GM18873 (cell line): Measurements from ENCODE around the gene MRNIP.
"Not testable (repeated sequence)": the region's sequence is repeated elsewhere in the genome, so short reads cannot be mapped to it uniquely, and the experiment has no call there.

Source experiments
- ATAC-seq: cut with Tn5 transposase; IDR thresholded peaks from one replicate; pipeline ENCODE4 v1.9.1; 2021; ENCODE audit warnings: mild to moderate bottlenecking, moderate library complexity, moderate number of reproducible peaks; ENCODE audit not compliant: unreplicated experiment, low FRiP score

MRNIP gene

DNA sequence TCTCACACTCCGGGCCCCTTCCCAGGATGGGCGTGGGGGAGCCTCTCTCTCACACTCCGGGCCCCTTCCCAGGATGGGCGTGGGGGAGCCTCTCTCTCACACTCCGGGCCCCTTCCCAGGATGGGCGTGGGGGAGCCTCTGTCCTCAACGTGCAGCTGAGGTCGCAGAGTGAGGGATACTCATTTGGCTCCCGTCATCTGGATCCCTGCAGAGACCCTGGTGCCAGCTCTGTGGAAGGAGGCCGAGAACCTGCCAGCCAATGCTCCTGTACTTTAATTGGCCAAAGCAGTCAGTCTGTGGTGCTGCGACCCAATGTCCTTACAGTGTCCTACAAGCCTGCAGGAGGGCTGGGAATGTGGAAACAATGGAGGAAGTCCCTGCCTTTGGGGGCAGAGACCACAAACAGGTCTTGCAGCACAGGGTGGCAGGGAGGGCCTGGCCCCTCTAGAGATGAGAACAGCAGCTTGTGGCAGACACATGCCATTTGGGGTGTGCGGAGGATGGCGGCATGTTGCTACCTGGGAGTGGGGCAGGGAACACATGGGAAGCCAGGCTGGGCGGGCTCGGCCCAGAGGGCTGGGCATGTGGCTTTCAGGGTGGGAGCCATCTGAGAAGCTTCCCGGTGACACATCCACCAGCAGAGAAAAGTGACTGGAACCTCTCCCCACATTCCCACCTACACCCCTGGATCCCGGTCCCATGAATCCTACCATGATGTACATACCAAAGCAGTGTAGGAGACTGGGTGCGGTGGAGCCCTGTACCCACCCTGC is 13.6 kb upstream of the MRNIP start:
- no peak for ATAC-seq

DNA sequence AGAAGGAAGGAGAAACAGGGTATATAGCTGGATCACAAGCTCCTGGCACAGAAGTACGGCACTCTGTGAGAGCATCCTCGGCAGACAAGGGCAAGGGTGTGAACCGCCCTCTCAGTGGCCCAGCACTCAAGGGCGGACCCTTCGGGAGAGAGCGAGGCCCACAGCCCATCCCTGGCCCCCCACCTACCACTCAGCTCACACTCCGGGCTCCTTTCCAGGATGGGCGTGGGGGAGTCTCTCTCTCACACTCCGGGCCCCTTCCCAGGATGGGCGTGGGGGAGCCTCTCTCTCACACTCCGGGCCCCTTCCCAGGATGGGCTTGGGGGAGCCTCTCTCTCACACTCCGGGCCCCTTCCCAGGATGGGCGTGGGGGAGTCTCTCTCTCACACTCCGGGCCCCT is 12.9 kb upstream of the MRNIP start:
- ATAC-seq, result not testable (repeated sequence)

DNA sequence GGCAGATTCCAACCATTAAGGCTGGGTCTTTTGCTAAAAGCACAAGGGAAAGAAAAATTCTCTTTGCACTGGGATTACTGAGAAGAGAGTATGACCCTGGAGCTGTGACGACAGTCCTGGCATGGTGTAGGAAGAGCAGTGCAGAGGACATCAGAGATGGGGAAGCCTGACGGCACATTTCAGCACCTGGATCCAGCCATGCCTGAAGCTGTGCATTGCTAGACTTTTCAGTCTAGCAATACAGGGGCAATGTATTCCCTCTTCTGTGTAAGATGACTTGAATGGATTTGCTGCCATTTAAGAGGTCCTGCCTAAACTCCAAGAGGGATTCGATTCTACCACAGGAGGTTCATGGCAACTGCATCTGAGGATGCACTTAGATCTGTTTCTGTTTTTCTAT is 12.3 kb upstream of the MRNIP start:
- no peak for ATAC-seq

DNA sequence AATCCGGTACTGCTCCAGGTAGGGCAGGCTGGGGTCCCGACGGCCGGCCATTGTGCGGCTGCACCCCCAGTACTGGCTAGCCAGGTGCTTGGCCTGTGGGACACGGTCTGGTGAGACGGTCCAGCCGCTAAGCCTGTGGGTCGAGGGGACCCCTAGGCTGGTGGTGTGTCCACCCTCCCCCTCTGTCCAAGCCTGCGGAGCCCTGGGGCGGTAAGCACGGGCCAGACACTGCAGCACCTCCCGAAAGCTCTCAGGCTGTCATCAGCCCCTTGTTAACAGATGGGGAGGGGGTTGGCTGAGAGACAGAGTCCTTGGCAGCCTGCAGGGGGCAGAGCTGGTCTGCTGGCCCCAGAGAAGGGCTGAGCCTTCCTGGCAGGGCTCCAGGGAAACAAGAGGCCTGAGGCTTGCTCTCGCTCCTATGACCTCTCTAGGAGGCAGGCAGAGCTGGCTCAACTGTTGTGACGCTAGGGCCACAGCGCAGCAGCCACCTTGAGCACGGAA is 11.8 kb upstream of the MRNIP start:
- ATAC-seq, result no peak

DNA sequence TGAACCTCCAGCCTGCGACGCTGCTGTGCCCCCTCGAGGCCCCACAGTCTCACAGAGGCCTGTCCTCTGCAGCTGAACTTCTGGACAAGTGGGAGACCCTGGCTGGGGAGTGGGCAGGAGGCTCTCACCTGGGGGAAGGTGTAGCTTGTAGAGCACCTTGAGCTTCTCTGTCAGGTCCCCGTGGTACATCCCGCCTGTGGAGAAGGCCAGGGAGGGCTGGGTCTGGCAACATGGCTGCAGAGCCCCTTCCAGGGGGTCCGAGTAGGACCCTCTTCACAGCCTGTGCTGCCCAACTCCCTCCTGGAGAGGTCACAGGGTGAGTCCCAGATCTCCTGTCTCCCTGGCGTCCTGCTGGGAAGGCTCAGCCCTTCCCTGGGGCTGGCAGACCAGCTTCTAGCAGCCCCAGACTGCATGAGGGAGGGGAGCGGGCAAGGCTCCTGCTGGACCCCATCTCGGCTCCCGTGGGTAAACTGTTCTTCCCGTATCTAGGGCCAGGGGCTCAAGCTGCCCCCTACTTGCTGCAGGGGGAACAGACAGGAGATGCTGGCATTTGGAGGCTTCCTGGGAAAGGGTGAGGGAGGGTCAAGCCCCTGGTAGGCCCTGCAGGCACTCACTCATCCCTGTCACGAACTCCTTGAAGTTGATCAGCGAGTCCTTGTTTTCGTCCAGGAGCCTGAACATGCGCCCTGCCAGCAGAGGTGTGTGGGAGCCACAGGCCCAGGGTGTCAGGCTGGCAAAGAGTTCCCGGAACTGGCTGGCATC is 11.2 kb upstream of the MRNIP start:
- ATAC-seq, result no peak

- ATAC-seq, result no peak
These were observed 10.5 kb upstream of the MRNIP start for GRCh38 chr5:179869101-179869500.

GRCh38 chr5:179868541-179868940 is 9.9 kb upstream of the MRNIP start:
- no peak for ATAC-seq

- ATAC-seq, result no peak
These were observed 8.9 kb upstream of the MRNIP start for GRCh38 chr5:179867476-179867875.

GRCh38 chr5:179867079-179867465 is 8.5 kb upstream of the MRNIP start:
- ATAC-seq, result no peak

DNA sequence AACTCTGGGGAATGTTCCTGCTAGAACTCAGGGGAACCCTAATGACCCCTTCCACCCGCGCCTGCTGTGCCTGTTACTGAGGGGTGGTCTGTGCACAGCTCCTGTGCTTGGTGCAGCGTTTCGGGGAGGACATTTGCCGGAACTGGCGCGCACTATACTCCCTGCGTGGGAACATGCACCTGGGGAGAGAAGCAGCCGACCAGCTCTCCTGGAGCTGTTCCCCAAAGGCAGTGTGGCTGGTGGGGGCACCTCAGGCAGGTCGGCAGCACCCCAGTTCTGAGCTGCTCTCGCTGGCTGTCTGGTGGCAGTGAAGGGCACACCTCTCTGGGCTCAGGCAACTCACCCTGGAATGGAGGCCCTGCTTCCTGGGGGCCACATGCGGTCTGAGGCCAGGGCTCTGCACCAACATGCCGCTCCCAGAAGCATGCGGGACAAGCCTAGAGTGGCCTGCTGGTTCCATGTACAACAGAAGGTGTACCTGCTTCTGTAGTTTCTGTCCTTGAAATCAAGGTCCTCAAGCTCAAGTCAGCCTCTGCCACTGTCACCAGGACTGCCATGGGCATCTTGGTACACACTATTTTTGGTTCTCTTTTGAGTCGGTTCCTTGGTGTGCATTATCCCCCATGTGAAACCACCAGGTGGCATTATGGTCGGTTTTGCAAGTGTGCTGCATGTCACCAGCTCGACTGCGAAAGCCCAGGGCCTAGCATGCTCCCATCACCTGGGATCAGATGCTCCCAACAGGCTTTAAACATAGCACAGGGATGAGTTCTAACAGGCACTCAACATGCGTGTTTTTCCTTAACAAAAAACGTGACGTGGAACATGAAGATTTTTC is 7.8 kb upstream of the MRNIP start:
- ATAC-seq, result no peak

- ATAC-seq, result no peak
These were observed 7.0 kb upstream of the MRNIP start for GRCh38 chr5:179865491-179866240.

DNA sequence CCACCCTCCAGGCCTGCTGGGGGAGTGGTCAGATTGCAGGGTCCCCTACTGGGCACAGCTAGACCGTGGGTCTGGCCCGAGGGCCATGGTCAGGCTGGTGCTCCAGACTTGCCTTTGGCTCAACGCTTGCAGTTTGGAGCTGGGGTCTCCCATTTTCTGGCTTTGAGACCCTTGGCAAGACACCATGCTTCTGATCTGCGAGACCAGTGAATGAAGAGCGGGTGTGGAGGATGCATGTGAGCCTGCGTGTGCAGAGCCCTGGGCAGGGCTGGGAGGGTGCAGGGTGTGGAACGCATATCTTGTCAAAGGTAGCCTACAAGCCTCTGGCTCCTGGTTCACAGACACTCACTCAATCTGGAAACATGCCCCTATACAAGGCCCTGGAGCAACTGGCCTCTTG is 6.1 kb upstream of the MRNIP start:
- no peak for ATAC-seq

GRCh38 chr5:179863449-179864085 is 5.0 kb upstream of the MRNIP start:
- no peak for ATAC-seq

GRCh38 chr5:179862891-179863290 is 4.3 kb upstream of the MRNIP start:
- no peak for ATAC-seq

DNA sequence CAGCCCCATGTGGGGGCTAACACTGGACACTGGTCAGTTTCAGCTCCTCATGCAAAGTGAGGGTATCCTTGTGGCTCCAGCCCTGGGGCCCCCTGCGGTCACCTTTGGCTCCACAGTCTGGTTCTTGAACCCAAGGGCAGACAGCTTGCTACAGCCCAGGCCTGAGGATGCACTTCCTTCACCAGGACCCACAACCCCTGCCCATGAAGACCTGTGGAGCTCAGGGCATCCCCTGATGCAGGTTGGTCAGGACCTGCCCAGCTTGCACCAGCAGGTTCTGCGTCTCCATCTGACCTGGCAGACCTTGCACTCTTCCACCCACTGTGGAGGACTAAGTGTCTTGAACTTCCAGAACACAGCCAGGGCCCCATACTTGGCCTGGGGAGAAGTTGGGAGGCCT is 3.7 kb upstream of the MRNIP start:
- no peak for ATAC-seq

DNA sequence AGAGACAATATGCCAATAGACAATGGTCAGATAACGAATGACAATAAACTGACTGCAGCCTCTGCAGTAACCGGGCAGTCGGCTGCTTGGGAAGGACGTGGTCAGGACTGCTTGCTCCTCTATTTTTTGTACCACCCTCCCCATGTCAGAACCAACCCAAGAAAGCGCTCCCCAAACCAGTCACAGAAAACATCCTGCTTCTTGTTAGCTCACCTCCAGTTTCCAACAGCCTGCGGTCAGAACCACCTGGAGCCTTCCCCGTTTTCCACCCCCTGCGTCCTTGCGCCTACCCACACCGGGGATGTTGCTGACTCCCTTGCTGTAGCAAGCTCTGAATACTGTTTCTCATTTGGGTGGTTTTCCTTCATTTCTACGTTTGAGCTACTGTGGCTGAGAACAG is 1.7 kb upstream of the MRNIP start:
- ATAC-seq, result no peak

DNA sequence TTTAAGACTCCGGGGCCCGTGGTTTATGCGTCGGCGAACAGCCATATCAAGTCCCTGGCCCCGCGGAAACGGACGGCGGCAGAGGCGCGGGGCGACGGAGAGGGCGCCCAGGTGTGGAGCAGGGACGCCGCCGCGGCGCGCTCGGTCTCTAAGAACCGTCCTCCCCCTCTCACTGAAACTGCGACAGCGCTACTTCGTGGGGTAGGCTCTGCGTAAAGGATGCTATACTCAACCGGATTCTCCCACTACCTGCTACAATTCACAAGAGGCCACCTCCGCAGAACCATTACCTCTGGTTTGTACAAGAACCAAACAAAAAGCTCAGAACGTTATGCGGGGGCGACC is 404 bp downstream of the MRNIP start:
- peak; percentile 32 for ATAC-seq

GRCh38 chr5:179854356-179854755 is 4.3 kb downstream of the MRNIP start:
- no peak for ATAC-seq

- peak; percentile 78 for ATAC-seq
These were observed 5.5 kb downstream of the MRNIP start for GRCh38 chr5:179852993-179853547.

GRCh38 chr5:179841621-179842020 is 17.0 kb downstream of the MRNIP start:
- ATAC-seq, result no peak
